Epithelial cell of proximal tubule (primary cell): ENCODE measurements around the gene GDPD5. TPM values are rescaled to one million over a fixed set of nuclear protein-coding genes. Genes with fewer than 3 reads are reported as not detected.

ENCODE experiments used
- DNase-seq: peaks from one replicate; pipeline ENCODE4 v3.0.0-alpha.2; 2011; ENCODE audit warnings: low read depth
- H3K4me3 ChIP-seq: 2 replicates; pipeline ENCODE4 v1.5.1; 2011; ENCODE audit warnings: low read depth, mild to moderate bottlenecking, low read length
- CTCF ChIP-seq: conservative IDR thresholded peaks from 2 replicates; pipeline ENCODE4 v1.5.1; 2012; ENCODE audit warnings: low read depth, mild to moderate bottlenecking, low read length
- total RNA-seq: library from RNA; depleted of rRNA; stranded (reverse); fragments of >200 nt; gene quantifications from 2 replicates; pipeline ENCODE4 v1.2.3, GENCODE V29; 2015

Gene GDPD5
- total RNA-seq, 1 donor from 2014 or later = 17.4 TPM

GRCh38 chr11:75492181-75492820 lies 33.4 kb downstream of the GDPD5 start:
- no peak overlapping the region for H3K4me3 ChIP-seq
- no peak for DNase-seq
- no peak for TF ChIP-seq CTCF

- no peak overlapping the region for H3K4me3 ChIP-seq
- no peak for DNase-seq
- no peak for TF ChIP-seq CTCF
These were observed 34.3 kb downstream of the GDPD5 start for GRCh38 chr11:75491465-75491864.

GRCh38 chr11:75490221-75491181 lies 35.2 kb downstream of the GDPD5 start:
- H3K4me3 ChIP-seq = no peak overlapping the region
- DNase-seq = no peak
- no peak for TF ChIP-seq CTCF

- H3K4me3 ChIP-seq = no peak overlapping the region
- TF ChIP-seq CTCF = no peak
- no peak for DNase-seq
These were observed 38.4 kb downstream of the GDPD5 start for GRCh38 chr11:75487365-75487764.

GRCh38 chr11:75485742-75486141 lies 40.0 kb downstream of the GDPD5 start:
- no peak for DNase-seq
- no peak for TF ChIP-seq CTCF
- no peak overlapping the region for H3K4me3 ChIP-seq

- DNase-seq = no peak
- H3K4me3 ChIP-seq = no peak overlapping the region
- no peak for TF ChIP-seq CTCF
These were observed 42.7 kb downstream of the GDPD5 start for GRCh38 chr11:75482931-75483469.
